Mesothelial cell of epicardium (in vitro differentiated cells): ENCODE measurements around the gene APOBEC2. TPM values are rescaled to one million over a fixed set of nuclear protein-coding genes. Genes with fewer than 3 reads are reported as not detected.

Source experiments
- DNase-seq, 2 experiments: peaks; one replicate each; pipeline ENCODE4 v3.0.0; 2021; ENCODE audit warnings: low spot score in 2 of 2; ENCODE audit not compliant: unreplicated experiment in 2 of 2
- H3K27ac Mint-ChIP-seq: 2 replicates; pipeline ENCODE4 v1.8.0; 2021; ENCODE audit warnings: mixed read lengths
- H3K27me3 Mint-ChIP-seq: 2 replicates; pipeline ENCODE4 v1.8.0; 2021; ENCODE audit warnings: low read depth, mixed read lengths
- H3K36me3 Mint-ChIP-seq: 2 replicates; pipeline ENCODE4 v1.8.0; 2021; ENCODE audit warnings: mixed read lengths
- H3K4me1 Mint-ChIP-seq: 2 replicates; pipeline ENCODE4 v1.8.0; 2021; ENCODE audit warnings: mixed read lengths
- H3K4me3 Mint-ChIP-seq: 2 replicates; pipeline ENCODE4 v1.8.0; 2021; ENCODE audit warnings: mild to moderate bottlenecking, moderate library complexity, mixed read lengths
- H3K9me3 Mint-ChIP-seq: 2 replicates; pipeline ENCODE4 v1.8.0; 2021; ENCODE audit warnings: mixed read lengths
- CTCF ChIP-seq: fragments of 200-600 bp; sonication (generic); IDR thresholded peaks from one replicate; pipeline ENCODE4 v1.5.0; 2021; ENCODE audit warnings: antibody characterized with exemption; ENCODE audit not compliant: unreplicated experiment
- total RNA-seq: library from RNA; stranded (reverse); gene quantifications from 3 replicates; pipeline ENCODE4 v1.2.1, GENCODE V29; 2021

Gene APOBEC2
- total RNA-seq, 1 donor from 2014 or later = 0.51 TPM

GRCh38 chr6:41054511-41054910 is 1.5 kb downstream of the APOBEC2 start:
- peaks cover 35% of the 10 kb centered on the region for H3K4me1 Mint-ChIP-seq
- no peaks in the 10 kb centered on the region for H3K9me3 Mint-ChIP-seq
- H3K27me3 Mint-ChIP-seq = no peaks in the 10 kb centered on the region
- TF ChIP-seq CTCF = no peak
- H3K4me3 Mint-ChIP-seq = no peak overlapping the region
- no peak for DNase-seq
- no peaks in the 10 kb centered on the region for H3K36me3 Mint-ChIP-seq
- H3K27ac Mint-ChIP-seq = no peak overlapping the region

GRCh38 chr6:41055149-41055548 is 2.1 kb downstream of the APOBEC2 start:
- Mint-ChIP-seq H3K4me1 (peaks cover 29% of the 10 kb centered on the region), H3K27me3 (no peaks in the 10 kb centered on the region), H3K9me3 (no peaks in the 10 kb centered on the region), H3K27ac (no peak overlapping the region), H3K4me3 (no peak overlapping the region), H3K36me3 (no peaks in the 10 kb centered on the region)
- DNase-seq = no peak
- TF ChIP-seq CTCF = no peak

- Mint-ChIP-seq H3K4me1 (peaks cover 19% of the 10 kb centered on the region), H3K9me3 (no peaks in the 10 kb centered on the region), H3K27me3 (no peaks in the 10 kb centered on the region), H3K27ac (no peak overlapping the region), H3K36me3 (peaks cover under 1% of the 10 kb centered on the region), H3K4me3 (no peak overlapping the region)
- no peak for DNase-seq
- no peak for TF ChIP-seq CTCF
Observed at GRCh38 chr6:41056768-41057490, 3.9 kb downstream of the APOBEC2 start.

- H3K4me3 Mint-ChIP-seq = no peak overlapping the region
- no peak for TF ChIP-seq CTCF
- H3K4me1 Mint-ChIP-seq = peaks cover 5% of the 10 kb centered on the region
- no peaks in the 10 kb centered on the region for H3K9me3 Mint-ChIP-seq
- H3K27me3 Mint-ChIP-seq = no peaks in the 10 kb centered on the region
- H3K27ac Mint-ChIP-seq = no peak overlapping the region
- peaks cover 2% of the 10 kb centered on the region for H3K36me3 Mint-ChIP-seq
- no peak for DNase-seq
Observed at GRCh38 chr6:41058783-41059181, 5.8 kb downstream of the APOBEC2 start.

GRCh38 chr6:41059556-41059955 is 6.6 kb downstream of the APOBEC2 start:
- no peak for DNase-seq
- TF ChIP-seq CTCF = no peak
- H3K4me3 Mint-ChIP-seq = no peak overlapping the region
- peaks cover 5% of the 10 kb centered on the region for H3K4me1 Mint-ChIP-seq
- H3K27me3 Mint-ChIP-seq = no peaks in the 10 kb centered on the region
- no peaks in the 10 kb centered on the region for H3K9me3 Mint-ChIP-seq
- no peak overlapping the region for H3K27ac Mint-ChIP-seq
- peaks cover 2% of the 10 kb centered on the region for H3K36me3 Mint-ChIP-seq
